Activated T-helper 9 cell treated with anti-CD3 and anti-CD28 coated beads, Interleukin-2, amount 50 U/mL, for 16 hours (primary cell): Measurements from ENCODE around the gene NUAK1.

ENCODE experiments used
- DNase-seq: peaks from one replicate; pipeline ENCODE4 v3.0.0-alpha.2; 2020; ENCODE audit warnings: low read depth

NUAK1 gene

DNA sequence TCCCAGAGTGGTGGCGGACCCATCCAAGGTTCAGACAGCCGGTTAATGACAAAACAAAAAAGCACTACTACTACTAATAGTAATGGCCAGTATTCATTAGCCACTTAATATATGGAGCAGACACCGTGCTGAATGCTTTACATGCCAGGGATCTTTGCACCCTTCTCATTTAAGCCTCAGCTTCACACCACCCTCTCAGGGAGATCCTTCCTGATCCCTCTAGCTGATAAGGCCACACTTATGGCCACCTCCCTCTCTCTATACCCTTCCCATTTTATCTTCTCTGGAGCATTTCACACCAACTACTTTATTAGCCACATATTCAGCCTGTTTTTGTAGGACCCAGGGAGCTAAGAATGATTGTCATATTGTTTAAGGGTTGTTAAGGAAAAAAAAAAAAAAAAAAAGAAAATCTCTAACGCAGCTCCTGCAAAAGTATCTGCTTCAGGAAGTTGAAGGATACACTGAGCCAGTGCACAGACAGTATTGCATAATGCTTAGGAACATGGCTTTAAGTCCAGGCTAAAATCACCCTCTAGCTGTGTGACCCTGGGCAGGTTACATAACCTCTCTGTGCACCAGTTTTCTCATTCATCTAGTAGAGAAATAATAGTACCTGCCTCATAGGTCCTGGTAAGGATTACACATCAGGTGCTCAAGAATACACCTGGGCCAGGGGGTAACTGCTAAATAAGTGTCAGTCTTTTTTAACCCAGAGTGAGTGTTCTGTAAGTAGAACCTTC is 29.4 kb downstream of the NUAK1 start:
- DNase-seq: no peak

DNA sequence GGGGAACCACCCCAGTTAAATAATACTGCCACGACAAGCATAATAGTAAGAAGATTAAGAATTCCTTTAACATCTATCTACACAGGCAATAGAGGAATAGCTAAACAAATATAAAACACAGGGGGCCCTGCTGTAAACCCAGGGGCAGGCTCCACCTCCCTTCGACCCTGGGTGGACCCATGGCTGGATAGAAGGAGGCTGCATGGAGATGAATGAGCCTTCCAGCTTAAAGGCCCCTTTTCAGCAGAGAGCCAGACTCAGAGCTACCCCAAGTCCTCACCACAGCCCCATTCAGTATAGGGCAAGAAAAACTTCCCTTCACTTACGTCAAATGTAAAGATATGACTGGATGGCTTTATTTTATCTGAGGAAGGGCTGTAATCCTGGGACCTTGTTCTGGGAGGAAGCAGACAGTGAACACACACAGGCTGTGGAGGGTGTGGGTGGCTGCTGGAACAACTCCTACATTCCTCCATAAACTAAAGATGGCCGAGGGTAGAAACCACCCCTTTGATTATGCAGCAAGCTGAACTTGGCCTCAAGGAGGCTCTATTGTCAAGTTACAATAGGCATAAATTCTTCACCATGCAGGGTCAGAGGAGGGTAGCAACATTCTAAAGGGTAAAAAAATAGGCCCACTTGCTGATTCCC is 30.4 kb downstream of the NUAK1 start:
- no peak for DNase-seq

DNA sequence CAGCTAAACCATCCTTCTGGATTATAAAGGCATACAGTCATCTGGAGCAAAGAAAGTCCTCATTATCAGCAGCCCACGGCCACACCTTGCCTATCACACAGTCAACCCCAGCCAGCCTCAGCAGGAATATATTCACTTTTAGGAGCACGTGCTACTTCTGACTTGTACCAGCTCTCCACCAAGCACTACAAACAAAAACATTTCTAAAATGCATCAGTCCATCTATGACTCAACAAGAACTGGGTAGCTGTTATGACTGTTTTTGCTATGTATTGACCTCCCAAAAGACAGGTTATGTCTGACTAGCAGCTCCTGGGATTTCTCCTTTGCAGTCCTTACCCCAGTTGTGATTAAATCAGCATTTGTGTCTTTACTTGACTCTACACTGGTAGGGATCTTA is 31.2 kb downstream of the NUAK1 start:
- DNase-seq: no peak

DNA sequence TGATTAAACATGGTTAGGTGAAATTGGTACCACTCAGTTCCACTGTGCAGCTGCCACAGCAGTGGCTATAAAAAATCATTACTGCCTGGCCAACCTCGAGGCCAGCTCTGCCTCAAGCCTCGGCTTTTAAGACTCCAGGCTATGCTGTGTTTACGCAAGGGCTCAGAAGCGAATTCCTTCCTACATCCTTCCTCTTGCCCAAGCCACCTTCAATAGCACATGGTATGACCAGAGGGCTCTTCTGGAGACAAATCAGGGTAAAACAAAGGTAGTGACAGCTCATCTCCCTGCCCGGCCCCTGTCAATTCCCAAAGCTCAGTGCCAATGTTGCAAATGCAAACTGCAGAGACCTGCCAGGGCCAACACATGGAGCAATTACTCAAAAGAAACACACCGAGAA is 31.9 kb downstream of the NUAK1 start:
- DNase-seq: no peak

- no peak for DNase-seq
These were observed 32.6 kb downstream of the NUAK1 start for GRCh38 chr12:106106061-106106566.

DNA sequence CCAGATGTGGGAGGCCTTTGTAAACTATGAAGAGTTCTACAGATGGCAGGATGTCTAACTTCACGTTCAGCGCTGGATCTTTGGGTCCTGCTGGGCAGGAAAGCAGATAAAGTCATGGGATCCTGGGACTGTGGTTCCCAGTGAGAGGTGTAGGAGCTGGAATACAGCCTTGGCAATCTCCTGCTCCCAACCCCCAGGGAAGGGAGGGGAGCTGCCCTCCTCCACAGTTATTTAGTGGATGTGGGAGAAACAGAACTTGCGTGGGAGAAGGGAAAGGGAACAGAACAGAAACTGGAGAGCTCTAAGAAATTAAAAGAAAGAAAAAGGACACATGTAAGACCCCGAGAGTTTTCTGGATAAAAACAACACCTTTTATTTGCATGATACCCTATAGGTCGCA is 37.0 kb downstream of the NUAK1 start:
- DNase-seq: no peak

DNA sequence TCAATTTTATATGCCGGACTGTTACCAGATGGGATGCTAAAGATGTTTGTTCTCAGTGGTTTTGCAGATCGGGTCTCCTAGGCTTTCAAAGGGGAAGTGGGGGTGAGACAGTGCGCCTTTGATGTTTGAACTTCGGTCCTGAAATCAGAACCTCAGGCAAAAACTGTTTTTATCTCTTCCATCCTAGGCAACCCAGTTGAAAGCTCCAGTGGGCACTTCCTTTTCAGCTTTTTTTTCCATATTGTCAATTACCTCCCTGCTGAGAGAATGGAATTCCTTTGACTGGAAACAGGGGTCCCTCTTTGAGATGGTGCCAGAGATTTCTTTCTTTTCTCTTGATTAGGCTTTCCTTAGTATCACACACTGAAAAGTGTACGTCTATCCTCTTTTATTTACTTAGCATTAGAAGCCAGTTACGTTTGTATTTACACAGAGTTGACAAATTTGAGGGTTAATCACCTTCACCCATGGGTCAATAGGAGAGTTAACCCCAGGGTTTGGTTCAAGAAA is 40.0 kb downstream of the NUAK1 start:
- DNase-seq: no peak

DNA sequence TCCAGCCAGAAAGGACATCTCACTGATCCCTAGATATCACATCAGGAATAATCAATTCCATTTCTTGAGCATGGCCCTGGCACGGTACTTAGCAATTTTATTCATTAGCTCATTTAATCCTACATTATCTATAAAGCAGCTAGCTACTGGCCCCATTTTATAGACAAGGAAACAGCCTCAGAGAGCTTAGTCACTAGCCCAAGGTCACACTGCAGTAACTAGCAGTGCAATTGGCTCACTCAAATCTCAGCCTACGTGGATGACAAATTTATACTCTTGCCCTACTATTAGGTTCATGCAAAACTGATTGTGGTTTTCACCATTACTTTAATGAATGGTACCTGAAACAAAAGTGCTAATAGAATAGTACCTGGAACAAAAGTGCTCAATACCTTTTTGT is 41.7 kb downstream of the NUAK1 start:
- no peak for DNase-seq

DNA sequence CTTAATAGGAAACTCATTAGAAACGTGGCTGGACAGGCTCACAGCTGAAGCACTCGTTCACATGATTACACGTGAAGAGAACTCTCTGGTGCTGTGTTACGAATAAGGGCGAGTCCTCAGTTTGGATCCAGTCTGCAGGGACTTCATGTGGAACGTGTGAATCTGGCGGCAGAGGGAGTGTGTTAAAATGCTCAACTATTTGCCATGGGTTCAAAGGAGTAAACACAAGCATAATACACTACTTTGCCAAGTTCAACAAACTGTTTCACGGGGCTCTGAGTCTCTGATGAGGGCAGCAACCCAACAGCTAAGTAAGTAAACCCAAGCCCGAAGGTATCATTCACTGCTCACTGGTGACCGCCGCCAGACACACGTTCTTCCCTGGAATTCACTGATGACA is 42.4 kb downstream of the NUAK1 start:
- DNase-seq: no peak

DNA sequence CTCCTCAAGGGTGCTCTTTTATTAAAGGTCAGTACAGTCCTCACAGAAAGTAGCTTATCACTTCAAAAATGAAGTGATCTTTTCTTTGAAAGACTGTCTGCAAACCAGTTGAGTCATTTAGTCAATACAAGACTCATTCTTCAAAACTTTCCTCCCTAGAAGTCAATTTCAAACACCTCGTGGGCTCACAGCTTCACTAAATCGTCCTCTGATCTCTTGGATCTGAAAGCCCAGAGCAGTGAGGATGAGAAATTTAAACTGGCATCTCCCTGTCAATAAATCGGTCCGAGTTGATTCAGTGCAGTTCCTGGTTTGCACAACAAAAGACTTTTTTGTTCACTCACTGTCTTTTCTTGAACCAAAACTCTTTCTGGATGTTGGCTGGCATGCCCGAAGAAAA is 44.5 kb downstream of the NUAK1 start:
- DNase-seq: no peak

GRCh38 chr12:106093246-106093645 is 45.5 kb downstream of the NUAK1 start:
- no peak for DNase-seq

GRCh38 chr12:106091446-106091820 is 47.3 kb downstream of the NUAK1 start:
- DNase-seq: no peak

DNA sequence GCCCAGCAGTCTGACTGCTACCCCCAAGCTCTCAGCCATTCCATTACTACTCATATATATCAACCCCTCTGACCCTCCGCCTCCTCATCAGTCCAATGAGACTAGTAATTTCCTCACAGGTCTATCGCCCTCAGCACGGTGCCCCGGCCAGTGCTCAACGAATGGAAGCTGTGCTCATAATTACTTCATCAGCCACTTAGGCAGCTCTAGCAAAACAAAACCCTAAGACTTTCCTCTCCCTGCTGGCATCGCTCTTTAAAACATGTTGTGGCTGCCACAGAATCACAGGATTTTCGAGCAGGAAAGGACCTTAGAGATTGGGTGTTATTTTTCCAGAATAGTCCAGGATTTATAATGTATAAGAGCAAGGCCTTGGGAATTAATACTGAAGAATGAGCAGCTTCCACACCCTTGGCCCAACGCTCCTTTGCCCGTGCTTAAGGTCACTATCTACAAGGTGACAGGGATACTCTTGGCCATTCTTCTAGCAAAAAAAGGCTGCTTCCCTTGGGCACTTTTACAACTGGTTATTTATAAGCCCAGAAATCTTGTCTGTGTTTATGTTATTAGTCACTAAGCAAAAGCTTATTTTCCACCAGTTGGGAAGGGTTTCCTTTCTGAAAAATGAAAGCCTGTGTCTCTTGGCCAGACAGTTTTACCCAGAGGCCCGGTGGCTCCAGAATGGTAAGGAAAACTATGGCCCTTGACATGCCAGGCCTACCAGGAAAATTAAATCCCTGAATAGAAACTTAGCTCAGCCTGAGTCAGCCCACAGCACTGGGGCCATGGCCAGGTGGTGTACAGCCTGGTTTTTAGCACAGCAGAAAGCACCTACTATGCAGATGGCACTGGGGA is 47.9 kb downstream of the NUAK1 start:
- no peak for DNase-seq

- no peak for DNase-seq
These were observed 48.8 kb downstream of the NUAK1 start for GRCh38 chr12:106089935-106090334.

DNA sequence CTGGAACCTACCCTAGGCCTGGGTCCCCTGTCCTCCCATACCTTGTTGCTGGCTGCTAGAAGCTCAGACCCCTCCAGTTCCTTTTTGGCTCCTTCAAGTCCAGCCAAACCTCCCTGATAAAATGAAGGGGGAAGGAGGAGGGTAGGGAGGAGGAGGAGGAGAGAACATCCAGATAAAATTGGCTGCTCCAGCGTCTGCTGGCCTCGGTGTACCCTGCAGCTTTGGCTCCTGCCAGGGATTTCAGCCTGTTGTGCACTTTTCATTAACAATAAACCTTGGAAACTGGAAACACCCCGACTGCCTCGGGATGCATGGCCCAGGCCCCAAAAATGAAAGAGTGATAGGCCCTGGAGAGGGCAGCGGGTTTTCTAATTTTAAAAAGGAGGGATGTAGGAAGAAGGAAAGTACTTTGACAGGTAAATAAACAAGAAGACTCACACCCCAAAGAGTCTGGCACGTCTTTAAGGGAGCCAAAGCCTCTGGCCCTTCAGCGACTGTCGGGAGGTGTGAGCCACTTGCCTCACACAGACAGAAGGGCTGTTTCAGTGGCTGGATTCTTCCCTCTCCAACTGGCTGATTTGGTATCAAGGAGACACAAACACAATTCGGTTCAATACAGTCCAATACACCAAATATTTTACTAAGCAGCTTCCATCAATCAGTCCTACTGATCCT is 49.8 kb downstream of the NUAK1 start:
- no peak for DNase-seq

GRCh38 chr12:106088246-106088808 is 50.4 kb downstream of the NUAK1 start:
- no peak for DNase-seq

DNA sequence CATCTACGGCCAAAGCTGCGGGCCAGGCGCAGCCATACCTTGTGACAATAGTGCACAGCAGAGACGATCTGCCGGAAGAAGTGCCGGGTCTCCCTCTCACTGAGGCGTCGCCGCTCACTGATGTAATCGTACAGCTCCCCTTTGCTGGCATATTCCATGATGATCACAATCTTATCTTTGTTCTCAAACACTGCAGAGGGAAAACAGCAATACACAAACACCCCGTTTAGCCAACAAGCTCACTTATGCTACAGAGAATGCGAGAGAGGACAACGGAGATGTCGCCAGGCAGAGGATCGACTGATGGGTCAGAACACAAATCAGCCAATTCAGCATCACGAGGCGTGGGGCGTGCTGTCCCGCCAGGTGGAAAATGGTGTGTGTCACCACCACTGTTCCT is 52.1 kb downstream of the NUAK1 start:
- no peak for DNase-seq

DNA sequence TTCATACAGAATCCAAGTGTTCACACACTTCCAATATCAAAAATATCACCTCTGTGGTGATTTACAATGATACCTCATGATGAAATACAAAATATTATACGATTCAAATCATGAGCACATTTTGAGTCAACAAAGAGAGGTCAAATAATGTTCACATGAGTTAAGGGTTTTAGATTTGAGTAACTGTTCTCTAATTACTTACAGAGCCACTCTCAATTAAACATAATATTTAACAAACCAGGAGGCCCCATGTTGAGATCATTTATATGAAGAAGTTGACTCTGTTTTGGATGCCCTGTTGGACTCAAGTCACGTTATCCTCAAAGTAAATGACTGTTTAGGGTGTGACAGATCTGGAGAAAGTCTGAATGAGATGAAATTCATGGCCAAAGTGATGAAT is 53.5 kb downstream of the NUAK1 start:
- no peak for DNase-seq

GRCh38 chr12:106084759-106085158 is 54.0 kb downstream of the NUAK1 start:
- DNase-seq: no peak

DNA sequence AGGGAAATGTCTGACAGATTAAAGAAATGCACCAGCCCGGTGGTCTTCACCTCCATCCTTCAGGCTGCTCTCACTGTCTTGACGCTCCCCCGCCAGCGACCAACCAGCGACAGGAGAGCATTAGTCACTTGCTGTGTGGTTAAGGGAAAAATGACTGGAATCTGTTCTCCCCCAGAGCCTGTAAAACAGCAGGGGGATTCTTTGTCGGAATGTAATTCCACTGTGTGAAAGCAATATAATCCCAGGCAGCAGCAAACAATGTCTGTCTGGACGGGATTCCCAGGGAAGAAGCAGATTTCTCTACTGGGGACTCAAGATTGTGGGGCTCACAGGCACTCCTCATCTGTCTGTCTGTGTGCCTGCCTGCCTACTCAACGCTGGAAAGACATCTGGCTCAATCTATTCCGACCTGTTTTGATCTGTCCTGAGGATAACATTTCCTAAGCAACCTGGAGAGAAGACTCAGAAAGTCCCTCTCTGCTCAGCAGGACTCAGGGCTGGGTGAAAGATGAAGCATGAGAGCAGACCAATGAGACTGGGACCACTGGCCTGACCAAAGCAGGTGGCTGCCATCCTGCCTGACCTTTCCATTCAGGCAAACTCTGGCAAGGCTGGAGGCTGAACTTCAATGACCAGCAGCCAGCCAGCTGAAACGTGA is 54.6 kb downstream of the NUAK1 start:
- no peak for DNase-seq
